T-helper 1 cell treated with Interleukin-12 subunit alpha and Interleukin-12 subunit beta and Interleukin-4 antibody, amounts not matched to agents 30 μg/mL and 1 μg/mL, for 36 hours (primary cell): ENCODE results near the gene C5.

Source experiments
- H3K27ac Mint-ChIP-seq: one replicate; pipeline ENCODE4 v1.8.0; 2021; ENCODE audit warnings: mild to moderate bottlenecking, mixed read lengths
- H3K27me3 Mint-ChIP-seq: one replicate; pipeline ENCODE4 v1.8.0; 2021; ENCODE audit warnings: low read depth, mixed read lengths
- H3K36me3 Mint-ChIP-seq: one replicate; pipeline ENCODE4 v1.8.0; 2021; ENCODE audit warnings: low read depth, mixed read lengths
- H3K4me1 Mint-ChIP-seq: one replicate; pipeline ENCODE4 v1.8.0; 2021; ENCODE audit warnings: low read depth, mixed read lengths
- H3K4me3 Mint-ChIP-seq: one replicate; pipeline ENCODE4 v1.8.0; 2021; ENCODE audit warnings: mild to moderate bottlenecking, moderate library complexity, mixed read lengths
- H3K9me3 Mint-ChIP-seq: one replicate; pipeline ENCODE4 v1.8.0; 2021; ENCODE audit warnings: mixed read lengths

C5 gene

GRCh38 chr9:120950421-120951388 is 99.4 kb downstream of the C5 start:
- H3K4me1 Mint-ChIP-seq: no peaks in the 10 kb centered on the region
- H3K9me3 Mint-ChIP-seq: no peaks in the 10 kb centered on the region
- no peak overlapping the region for H3K4me3 Mint-ChIP-seq
- no peaks in the 10 kb centered on the region for H3K27me3 Mint-ChIP-seq
- no peak overlapping the region for H3K27ac Mint-ChIP-seq
- no peaks in the 10 kb centered on the region for H3K36me3 Mint-ChIP-seq

GRCh38 chr9:120949290-120949689 is 100.8 kb downstream of the C5 start:
- H3K27ac Mint-ChIP-seq: no peak overlapping the region
- no peaks in the 10 kb centered on the region for H3K9me3 Mint-ChIP-seq
- H3K36me3 Mint-ChIP-seq: no peaks in the 10 kb centered on the region
- H3K4me3 Mint-ChIP-seq: no peak overlapping the region
- no peaks in the 10 kb centered on the region for H3K4me1 Mint-ChIP-seq
- no peaks in the 10 kb centered on the region for H3K27me3 Mint-ChIP-seq

GRCh38 chr9:120948824-120949223 is 101.3 kb downstream of the C5 start:
- Mint-ChIP-seq H3K4me3 (no peak overlapping the region), H3K36me3 (no peaks in the 10 kb centered on the region), H3K27me3 (no peaks in the 10 kb centered on the region), H3K27ac (no peak overlapping the region), H3K4me1 (no peaks in the 10 kb centered on the region), H3K9me3 (no peaks in the 10 kb centered on the region)

GRCh38 chr9:120947222-120947621 is 102.9 kb downstream of the C5 start:
- no peaks in the 10 kb centered on the region for H3K27me3 Mint-ChIP-seq
- H3K27ac Mint-ChIP-seq: no peak overlapping the region
- no peak overlapping the region for H3K4me3 Mint-ChIP-seq
- no peaks in the 10 kb centered on the region for H3K36me3 Mint-ChIP-seq
- no peaks in the 10 kb centered on the region for H3K4me1 Mint-ChIP-seq
- H3K9me3 Mint-ChIP-seq: no peaks in the 10 kb centered on the region

GRCh38 chr9:120946259-120946658 is 103.8 kb downstream of the C5 start:
- no peak overlapping the region for H3K4me3 Mint-ChIP-seq
- no peaks in the 10 kb centered on the region for H3K4me1 Mint-ChIP-seq
- H3K27me3 Mint-ChIP-seq: peaks cover 3% of the 10 kb centered on the region
- no peaks in the 10 kb centered on the region for H3K9me3 Mint-ChIP-seq
- no peaks in the 10 kb centered on the region for H3K36me3 Mint-ChIP-seq
- H3K27ac Mint-ChIP-seq: no peak overlapping the region

- Mint-ChIP-seq H3K4me3 (no peak overlapping the region), H3K4me1 (no peaks in the 10 kb centered on the region), H3K9me3 (no peaks in the 10 kb centered on the region), H3K36me3 (no peaks in the 10 kb centered on the region), H3K27ac (no peak overlapping the region), H3K27me3 (peaks cover 15% of the 10 kb centered on the region)
Observed at GRCh38 chr9:120944948-120945347, 105.1 kb downstream of the C5 start.

- no peaks in the 10 kb centered on the region for H3K4me1 Mint-ChIP-seq
- H3K27ac Mint-ChIP-seq: no peak overlapping the region
- no peaks in the 10 kb centered on the region for H3K36me3 Mint-ChIP-seq
- no peak overlapping the region for H3K4me3 Mint-ChIP-seq
- no peaks in the 10 kb centered on the region for H3K9me3 Mint-ChIP-seq
- H3K27me3 Mint-ChIP-seq: peaks cover 16% of the 10 kb centered on the region
Observed at GRCh38 chr9:120944434-120944843, 105.6 kb downstream of the C5 start.

- Mint-ChIP-seq H3K9me3 (no peaks in the 10 kb centered on the region), H3K36me3 (no peaks in the 10 kb centered on the region), H3K27ac (no peak overlapping the region), H3K4me1 (peaks cover 3% of the 10 kb centered on the region), H3K27me3 (peaks cover 16% of the 10 kb centered on the region), H3K4me3 (no peak overlapping the region)
Observed at GRCh38 chr9:120942186-120943001, 107.7 kb downstream of the C5 start.

GRCh38 chr9:120941046-120941770 is 108.9 kb downstream of the C5 start:
- Mint-ChIP-seq H3K9me3 (no peaks in the 10 kb centered on the region), H3K4me1 (peaks cover 10% of the 10 kb centered on the region), H3K36me3 (no peaks in the 10 kb centered on the region), H3K4me3 (no peak overlapping the region), H3K27ac (no peak overlapping the region), H3K27me3 (peaks cover 16% of the 10 kb centered on the region)

GRCh38 chr9:120940573-120940972 is 109.5 kb downstream of the C5 start:
- Mint-ChIP-seq H3K36me3 (no peaks in the 10 kb centered on the region), H3K27ac (no peak overlapping the region), H3K4me3 (no peak overlapping the region), H3K9me3 (no peaks in the 10 kb centered on the region), H3K27me3 (peaks cover 16% of the 10 kb centered on the region), H3K4me1 (peaks cover 16% of the 10 kb centered on the region)

GRCh38 chr9:120938851-120939250 is 111.2 kb downstream of the C5 start:
- H3K9me3 Mint-ChIP-seq: no peaks in the 10 kb centered on the region

GRCh38 chr9:120937596-120937995 is 112.5 kb downstream of the C5 start:
- H3K4me3 Mint-ChIP-seq: no peak overlapping the region
- H3K27me3 Mint-ChIP-seq: peaks cover 16% of the 10 kb centered on the region
- no peaks in the 10 kb centered on the region for H3K36me3 Mint-ChIP-seq
- no peak overlapping the region for H3K27ac Mint-ChIP-seq
- peaks cover 41% of the 10 kb centered on the region for H3K4me1 Mint-ChIP-seq
- no peaks in the 10 kb centered on the region for H3K9me3 Mint-ChIP-seq

More at GRCh38 chr9:120938851-120939250, 111.2 kb downstream of the C5 start:
- peaks cover 16% of the 10 kb centered on the region for H3K27me3 Mint-ChIP-seq
- H3K36me3 Mint-ChIP-seq: no peaks in the 10 kb centered on the region
- H3K4me3 Mint-ChIP-seq: no peak overlapping the region
- peaks cover 29% of the 10 kb centered on the region for H3K4me1 Mint-ChIP-seq
- no peak overlapping the region for H3K27ac Mint-ChIP-seq

- Mint-ChIP-seq H3K36me3 (no peaks in the 10 kb centered on the region), H3K27ac (no peak overlapping the region), H3K4me3 (no peak overlapping the region), H3K4me1 (peaks cover 46% of the 10 kb centered on the region), H3K9me3 (no peaks in the 10 kb centered on the region), H3K27me3 (peaks cover 16% of the 10 kb centered on the region)
Observed at GRCh38 chr9:120937127-120937526, 112.9 kb downstream of the C5 start.

GRCh38 chr9:120936764-120937122 is 113.3 kb downstream of the C5 start:
- H3K9me3 Mint-ChIP-seq: no peaks in the 10 kb centered on the region
- H3K27me3 Mint-ChIP-seq: peaks cover 16% of the 10 kb centered on the region
- peak overlapping the region; percentile 43 for H3K4me3 Mint-ChIP-seq
- H3K27ac Mint-ChIP-seq: peak overlapping the region; percentile 78
- H3K4me1 Mint-ChIP-seq: peaks cover 49% of the 10 kb centered on the region
- no peaks in the 10 kb centered on the region for H3K36me3 Mint-ChIP-seq
